Measurements from ENCODE around the gene PRKCB.

Gene PRKCB

DNA sequence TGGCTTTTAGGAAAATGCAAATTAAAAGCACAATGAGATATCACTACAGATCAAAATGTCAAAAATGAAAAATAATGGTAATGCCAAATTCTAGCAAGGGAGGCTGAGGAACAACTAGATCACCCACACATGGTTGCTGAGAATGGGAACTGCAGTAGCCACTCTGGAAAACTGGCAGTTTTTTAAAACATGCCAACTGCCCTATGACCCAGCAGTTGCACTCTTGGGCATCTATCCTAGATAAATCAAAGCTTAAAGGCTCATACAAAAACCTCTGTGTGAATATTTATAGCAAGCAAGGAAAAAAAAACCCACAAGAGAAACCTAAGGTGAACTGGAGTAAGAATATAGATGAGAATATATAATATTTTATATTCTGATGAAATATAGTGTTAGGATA, 104.3 kb downstream of the PRKCB start:
- no peak overlapping the region for H3K27ac ChIP-seq
- POLR2A ChIA-PET (ENCODE audit: low non-redundant PET) = no interaction called here
- no peak for DNase-seq (ENCODE audit: low spot score)
- TF ChIP-seq, protein P1, sequence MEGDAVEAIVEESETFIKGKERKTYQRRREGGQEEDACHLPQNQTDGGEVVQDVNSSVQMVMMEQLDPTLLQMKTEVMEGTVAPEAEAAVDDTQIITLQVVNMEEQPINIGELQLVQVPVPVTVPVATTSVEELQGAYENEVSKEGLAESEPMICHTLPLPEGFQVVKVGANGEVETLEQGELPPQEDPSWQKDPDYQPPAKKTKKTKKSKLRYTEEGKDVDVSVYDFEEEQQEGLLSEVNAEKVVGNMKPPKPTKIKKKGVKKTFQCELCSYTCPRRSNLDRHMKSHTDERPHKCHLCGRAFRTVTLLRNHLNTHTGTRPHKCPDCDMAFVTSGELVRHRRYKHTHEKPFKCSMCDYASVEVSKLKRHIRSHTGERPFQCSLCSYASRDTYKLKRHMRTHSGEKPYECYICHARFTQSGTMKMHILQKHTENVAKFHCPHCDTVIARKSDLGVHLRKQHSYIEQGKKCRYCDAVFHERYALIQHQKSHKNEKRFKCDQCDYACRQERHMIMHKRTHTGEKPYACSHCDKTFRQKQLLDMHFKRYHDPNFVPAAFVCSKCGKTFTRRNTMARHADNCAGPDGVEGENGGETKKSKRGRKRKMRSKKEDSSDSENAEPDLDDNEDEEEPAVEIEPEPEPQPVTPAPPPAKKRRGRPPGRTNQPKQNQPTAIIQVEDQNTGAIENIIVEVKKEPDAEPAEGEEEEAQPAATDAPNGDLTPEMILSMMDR (conservative IDR thresholded peaks at IDR 0.05; ENCODE audit: low read depth) = no peak
- CTCF ChIA-PET = no interaction called here

DNA sequence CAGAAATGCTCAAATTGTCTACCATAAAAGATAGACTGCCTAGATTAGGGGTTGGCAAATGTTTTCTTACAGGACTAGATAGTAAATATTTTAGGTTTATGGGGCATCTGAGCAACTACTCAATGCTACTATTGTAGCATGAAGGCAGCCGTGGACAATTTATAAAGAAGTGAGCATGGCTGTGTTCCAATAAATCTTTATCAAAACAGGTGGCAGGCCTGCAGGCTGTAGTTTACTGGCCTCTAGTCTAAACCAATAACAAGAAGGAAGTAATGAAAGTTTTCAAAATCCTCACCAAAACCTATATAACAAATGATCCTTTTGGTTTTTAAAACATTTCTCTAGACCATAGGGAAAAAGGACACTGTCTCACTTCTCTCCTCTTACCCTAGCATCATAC, 105.2 kb downstream of the PRKCB start:
- ChIA-PET POLR2A (ENCODE audit: low non-redundant PET) (no interaction called here), CTCF (no interaction called here)
- no peak overlapping the region for H3K27ac ChIP-seq
- TF ChIP-seq, protein P1 (conservative IDR thresholded peaks at IDR 0.05; ENCODE audit: low read depth) = no peak
- DNase-seq (ENCODE audit: low spot score) = no peak

DNA sequence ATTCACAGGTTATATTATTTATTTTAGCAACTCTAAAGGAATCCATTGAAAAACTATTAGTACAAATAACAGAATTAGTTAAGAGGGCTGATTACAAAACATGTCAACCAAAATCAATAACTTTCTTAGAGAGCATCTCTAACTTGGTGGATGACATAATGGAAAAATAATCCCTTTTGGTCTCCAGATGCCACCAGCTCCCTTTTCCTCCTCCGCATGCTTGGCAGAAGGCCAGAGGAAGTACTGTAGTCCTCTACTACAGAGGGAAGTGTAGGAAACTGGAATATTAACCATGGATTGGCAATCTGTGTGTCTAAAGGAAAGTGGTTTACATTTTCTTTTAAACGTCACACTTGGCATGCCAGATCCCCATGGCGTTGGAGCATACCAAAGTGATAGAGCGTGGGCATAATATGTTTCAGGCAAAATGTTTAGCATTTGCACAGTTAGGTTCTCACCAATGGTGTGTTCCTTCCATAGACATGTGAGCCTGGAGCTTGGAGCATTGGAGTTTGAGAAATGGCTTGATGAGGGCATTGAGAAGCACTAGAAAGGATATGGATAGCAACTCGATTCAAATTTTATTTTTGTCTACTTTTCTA, 106.3 kb downstream of the PRKCB start:
- CTCF ChIA-PET = interaction anchor here (0.6 kb wide), 1 partner anchor 139 kb away, joined by 4 read pairs; no protein-coding TSS in a partner anchor
- TF ChIP-seq, protein P1 (conservative IDR thresholded peaks at IDR 0.05; ENCODE audit: low read depth) = no peak
- POLR2A ChIA-PET (ENCODE audit: low non-redundant PET) = no interaction called here
- H3K27ac ChIP-seq = no peak overlapping the region
- no peak for DNase-seq (ENCODE audit: low spot score)

DNA sequence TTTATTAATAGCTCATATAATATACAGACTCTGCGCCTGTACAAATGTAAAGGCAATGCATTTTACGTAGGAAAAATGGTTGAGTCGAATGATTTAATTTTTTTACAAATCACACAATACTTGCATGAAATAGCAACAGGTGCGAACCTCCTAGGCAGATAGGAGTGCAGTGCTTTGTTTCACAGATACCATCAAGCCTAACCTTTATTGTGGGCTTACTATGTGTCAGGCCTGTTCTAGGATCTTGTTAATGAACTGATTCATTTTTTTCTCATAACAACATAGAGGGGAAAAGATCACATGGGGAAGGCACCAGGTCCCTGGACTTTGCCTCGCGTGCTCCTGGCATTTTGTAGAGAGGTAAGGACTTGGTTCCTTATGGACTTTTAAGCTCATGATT, 107.8 kb downstream of the PRKCB start:
- ChIA-PET CTCF (interaction anchor here (0.5 to 0.7 kb wide), 2 partner anchors 77 to 1030 kb away, joined by 3 to 4 read pairs; no protein-coding TSS in a partner anchor), POLR2A (ENCODE audit: low non-redundant PET) (no interaction called here)
- no peak for DNase-seq (ENCODE audit: low spot score)
- H3K27ac ChIP-seq = no peak overlapping the region
- TF ChIP-seq, protein P1 (conservative IDR thresholded peaks at IDR 0.05; ENCODE audit: low read depth) = no peak

DNA sequence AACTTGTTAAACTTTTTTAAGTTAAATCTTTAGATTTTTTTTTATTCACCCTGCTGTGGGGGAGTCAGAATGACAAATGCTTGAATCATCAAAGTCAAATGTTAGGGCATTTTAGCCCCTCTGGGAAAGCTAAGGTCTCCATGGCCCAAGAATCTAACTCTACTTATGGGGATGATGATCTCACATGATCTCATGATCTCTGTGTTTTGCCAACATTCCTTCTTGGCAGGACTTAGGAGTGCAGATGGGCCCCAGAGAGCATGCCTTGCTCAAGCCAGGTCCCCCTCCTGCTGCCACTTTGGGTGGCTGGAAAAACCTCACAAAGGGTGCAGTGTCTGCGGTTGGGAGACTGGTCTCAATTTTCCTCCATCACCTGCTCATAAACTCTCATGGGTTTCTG, 108.6 kb downstream of the PRKCB start:
- no peak overlapping the region for H3K27ac ChIP-seq
- ChIA-PET POLR2A (ENCODE audit: low non-redundant PET) (no interaction called here), CTCF (no interaction called here)
- DNase-seq (ENCODE audit: low spot score) = no peak
- TF ChIP-seq, protein P1 (conservative IDR thresholded peaks at IDR 0.05; ENCODE audit: low read depth) = no peak

DNA sequence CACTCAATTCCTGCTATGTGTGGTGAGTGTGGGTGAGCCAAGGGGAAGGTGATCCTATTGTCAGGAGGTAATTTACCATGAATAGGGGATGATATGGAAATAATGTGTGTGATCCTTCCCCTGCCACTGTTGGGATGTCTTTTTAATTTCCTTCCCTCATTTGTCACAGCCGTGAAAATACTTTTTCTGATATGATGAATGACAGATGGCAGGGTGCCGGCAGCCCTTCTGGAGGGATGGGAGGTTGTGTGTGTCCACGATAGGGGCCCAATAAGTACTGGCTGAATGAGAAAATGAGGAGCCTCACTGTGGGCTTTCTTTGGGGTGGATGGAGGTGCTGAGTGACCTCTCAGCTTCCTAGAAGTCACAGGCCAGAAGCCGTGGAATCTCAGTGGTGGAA, 109.5 kb downstream of the PRKCB start:
- DNase-seq (ENCODE audit: low spot score) = no peak
- TF ChIP-seq, protein P1 (conservative IDR thresholded peaks at IDR 0.05; ENCODE audit: low read depth) = no peak
- ChIA-PET CTCF (no interaction called here), POLR2A (ENCODE audit: low non-redundant PET) (no interaction called here)
- no peak overlapping the region for H3K27ac ChIP-seq

All from RWPE1 (cell line).